OCI-LY7 (cell line): Measurements from ENCODE around the gene PRRG2. TPM values are rescaled to one million over a fixed set of nuclear protein-coding genes. Genes with fewer than 3 reads are reported as not detected.

Source experiments
- BruUV-seq: library from RNA; stranded (reverse); fragments of 400-500 nt; replicated peaks from 2 replicates; lab custom pipeline; 2021; lab: Mats Ljungman, UMichigan
- CTCF ChIA-PET: fragments of 300-600 bp; sonication (Branson Sonifier 250); formaldehyde crosslinking; loops from one replicate; lab custom pipeline; 2022; ENCODE audit warnings: antibody characterized with exemption; ENCODE audit not compliant: unreplicated experiment; lab: Charles Lee
- POLR2A ChIA-PET: fragments of 300-600 bp; sonication (Branson Sonifier 250); formaldehyde crosslinking; loops from one replicate; lab custom pipeline; 2022; ENCODE audit warnings: antibody characterized with exemption; lab: Charles Lee
- DNase-seq: peaks from one replicate; pipeline ENCODE4 v3.0.0-alpha.2; 2015; ENCODE audit warnings: low spot score
- H2AFZ ChIP-seq: fragments of 200-600 bp; sonication (generic), shearing (Covaris generic); 2 replicates; pipeline ENCODE4 v1.6.1; 2014; ENCODE audit warnings: mild to moderate bottlenecking, antibody characterized with exemption, low read length, moderate library complexity
- H3K27ac ChIP-seq: fragments of 200-600 bp; sonication (generic); 2 replicates; pipeline ENCODE4 v1.5.1; 2014; ENCODE audit warnings: mixed run types, low read depth, mild to moderate bottlenecking, moderate library complexity, low read length, inconsistent platforms; ENCODE audit not compliant: poor library complexity, severe bottlenecking
- H3K36me3 ChIP-seq: fragments of 200-600 bp; sonication (generic); 2 replicates; pipeline ENCODE4 v1.6.1; 2014; ENCODE audit warnings: mild to moderate bottlenecking, antibody characterized with exemption, low read length, moderate library complexity, mixed read lengths; ENCODE audit not compliant: insufficient read depth
- H3K4me1 ChIP-seq: fragments of 200-600 bp; sonication (generic); 2 replicates; pipeline ENCODE4 v1.5.1; 2014; ENCODE audit warnings: mild to moderate bottlenecking, low read length; ENCODE audit not compliant: insufficient read depth, poor library complexity, severe bottlenecking
- H3K4me2 ChIP-seq: fragments of 200-600 bp; sonication (generic); 2 replicates; pipeline ENCODE4 v1.6.1; 2014; ENCODE audit warnings: mild to moderate bottlenecking, low read length
- H3K4me3 ChIP-seq: fragments of 200-600 bp; sonication (generic); 2 replicates; pipeline ENCODE4 v1.5.1; 2014; ENCODE audit warnings: mild to moderate bottlenecking, low read depth, low read length; ENCODE audit not compliant: poor library complexity, severe bottlenecking
- H3K79me2 ChIP-seq: fragments of 200-600 bp; sonication (generic); 2 replicates; pipeline ENCODE4 v1.6.1; 2016; ENCODE audit warnings: low read depth, mild to moderate bottlenecking, low read length, moderate library complexity, mixed read lengths; ENCODE audit not compliant: insufficient read depth
- H3K9me2 ChIP-seq: fragments of 200-600 bp; sonication (generic); 2 replicates; pipeline ENCODE4 v1.6.1; 2016; ENCODE audit warnings: mild to moderate bottlenecking, low read length, mixed read lengths; ENCODE audit not compliant: insufficient read depth
- H3K9me3 ChIP-seq: fragments of 200-600 bp; sonication (generic); 2 replicates; pipeline ENCODE4 v1.6.1; 2014; ENCODE audit warnings: mild to moderate bottlenecking, mixed run types, low read length, mixed read lengths
- H4K20me1 ChIP-seq: fragments of 200-600 bp; sonication (generic); 2 replicates; pipeline ENCODE4 v1.6.1; 2014; ENCODE audit warnings: mild to moderate bottlenecking, antibody characterized with exemption, low read length, moderate library complexity, mixed read lengths; ENCODE audit not compliant: insufficient read depth
- CTCF ChIP-seq: fragments of 200-600 bp; sonication (generic); conservative IDR thresholded peaks from 2 replicates; pipeline ENCODE4 v1.5.1; 2014; ENCODE audit warnings: mild to moderate bottlenecking, antibody characterized with exemption, low read length, moderate library complexity, mixed read lengths
- EZH2phosphoT487 ChIP-seq: fragments of 200-600 bp; sonication (generic); IDR thresholded peaks from 2 replicates; pipeline ENCODE4 v1.6.1; 2018; ENCODE audit warnings: low read depth, borderline replicate concordance, mild to moderate bottlenecking, mixed run types, antibody characterized with exemption, low read length, moderate library complexity, mixed read lengths
- intact Hi-C: fragments of 100-400 bp; cut with micrococcal nuclease; formaldehyde crosslinking; loops from one replicate; pipeline ENCODE4 v1.10.0; 2022; ENCODE audit not compliant: unreplicated experiment
- total RNA-seq, 2 experiments: library from RNA; depleted of rRNA in 1 of 2; stranded (reverse); fragments of >200 nt in 1 of 2; shearing (Covaris generic) in 1 of 2; gene quantifications; 2 replicates each; pipeline ENCODE4 v1.2.3, GENCODE V29; 2014 to 2022

PRRG2 gene
- total RNA-seq, 2 experiments from 2014 or later: 2.4 to 2.7 TPM

- H3K79me2 ChIP-seq: peaks cover 25% of the 10 kb centered on the region
- no peaks in the 10 kb centered on the region for H3K9me2 ChIP-seq
- peak overlapping the region; percentile 96 for H3K27ac ChIP-seq
- no peak overlapping the region for H2AFZ ChIP-seq
- peaks cover 13% of the 10 kb centered on the region for H3K4me1 ChIP-seq
- peaks cover 8% of the 10 kb centered on the region; the same call in 1 of the 2 replicates for H4K20me1 ChIP-seq
- H3K4me3 ChIP-seq: peak overlapping the region; percentile 94
- intact Hi-C loops: loop anchor here (2.0 to 5.0 kb wide), 3 partner anchors 49 to 285 kb away; partner anchors contain the start of genes AKT1S1, PRMT1, RRAS and TBC1D17
- TF ChIP-seq EZH2phosphoT487: no peak
- no peak for TF ChIP-seq CTCF
- no peaks in the 10 kb centered on the region for H3K9me3 ChIP-seq
- POLR2A ChIA-PET: interaction anchor here (0.7 to 4.3 kb wide), 3 partner anchors 12 to 1262 kb away, joined by 4 to 17 read pairs (median 9); partner anchors contain the start of genes NOSIP, PRRG2 and RRAS
- peaks cover 34% of the 10 kb centered on the region for H3K36me3 ChIP-seq
- DNase-seq: peak; percentile 63
- CTCF ChIA-PET: interaction anchor here (0.5 kb wide), 1 partner anchor 175 kb away, joined by 6 read pairs; the partner anchor contains the start of gene AP2A1
- peak overlapping the region; percentile 92 for H3K4me2 ChIP-seq
- BruUV-seq: TSS peak; percentile 32
These were observed 10.8 kb downstream of the PRRG2 start for GRCh38 chr19:49591731-49592485.

DNA sequence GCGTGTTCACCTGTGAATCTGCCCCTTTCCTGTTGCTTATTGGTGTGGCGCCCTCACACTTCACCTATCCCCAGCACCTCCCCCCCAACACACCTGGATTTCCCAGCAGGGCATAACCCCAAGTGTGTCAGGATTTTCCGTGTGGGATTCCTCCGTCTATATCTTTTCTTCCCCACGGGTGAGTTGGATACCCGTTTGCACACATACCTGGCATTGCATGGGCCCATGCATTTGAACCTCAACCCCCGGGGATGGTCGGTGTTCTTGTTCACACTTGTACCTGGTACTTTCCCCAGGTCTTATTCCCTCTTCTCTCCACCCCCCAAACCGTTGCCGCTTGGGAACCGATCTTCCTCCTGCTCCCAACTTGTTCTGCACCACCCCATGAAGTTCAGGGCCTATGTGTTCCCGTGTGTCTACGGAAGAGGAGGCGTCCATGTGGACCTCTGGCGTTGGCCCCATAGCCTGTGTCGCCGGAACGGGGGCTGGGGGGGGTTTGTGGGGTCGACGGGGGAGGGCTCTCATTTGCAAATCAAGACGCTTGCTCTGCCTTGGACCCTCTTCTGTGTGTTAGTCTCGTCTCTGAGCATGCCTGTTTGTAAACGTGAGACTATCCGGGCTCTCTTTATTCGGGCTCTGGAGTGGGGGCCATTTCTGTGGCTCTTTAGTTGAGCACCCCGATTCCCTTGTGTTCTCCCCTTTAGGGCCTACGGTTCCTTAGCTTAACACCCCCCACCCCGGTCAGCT lies 11.5 kb downstream of the PRRG2 start:
- ChIA-PET CTCF (interaction anchor here (0.5 kb wide), 1 partner anchor 174 kb away, joined by 6 read pairs; the partner anchor contains the start of gene AP2A1), POLR2A (interaction anchor here (0.6 to 4.3 kb wide), 4 partner anchors 19 to 156 kb away, joined by 3 to 17 read pairs (median 6); partner anchors contain the start of gene RRAS)
- DNase-seq: peak; percentile 72
- Histone ChIP-seq H3K79me2 (peaks cover 25% of the 10 kb centered on the region), H3K4me2 (peak overlapping the region; percentile 92), H3K4me3 (peak overlapping the region; percentile 94), H3K27ac (peak overlapping the region; percentile 96), H3K4me1 (peaks cover 13% of the 10 kb centered on the region), H3K9me2 (no peaks in the 10 kb centered on the region), H3K9me3 (no peaks in the 10 kb centered on the region), H3K36me3 (peaks cover 41% of the 10 kb centered on the region), H4K20me1 (peaks cover 8% of the 10 kb centered on the region; the same call in 1 of the 2 replicates), H2AFZ (no peak overlapping the region)
- TF ChIP-seq EZH2phosphoT487 (no peak), CTCF (no peak)
- no TSS peak for BruUV-seq
- intact Hi-C loops: loop anchor here (5.0 kb wide), 1 partner anchor 285 kb away; the partner anchor contains the start of genes AKT1S1 and TBC1D17
